HG03280 (cell line): ENCODE results near the gene NRAS.
"Not testable (repeated sequence)": the region's sequence is repeated elsewhere in the genome, so short reads cannot be mapped to it uniquely, and the experiment has no call there.

Experiments
- ATAC-seq: cut with Tn5 transposase; IDR thresholded peaks from one replicate; pipeline ENCODE4 v1.9.1; 2021; ENCODE audit warnings: mild to moderate bottlenecking, moderate library complexity; ENCODE audit not compliant: unreplicated experiment

NRAS gene

GRCh38 chr1:114716304-114717170 is at the start of gene NRAS:
TSS of gene NRAS (minus strand) at chr1:114716771. CDS start at chr1:114716160, 611 bp downstream.
- peak; percentile 97 for ATAC-seq

- ATAC-seq, result no peak
Measured at GRCh38 chr1:114764689-114765088, 48.1 kb upstream of the NRAS start.

GRCh38 chr1:114758256-114758832 is 41.8 kb upstream of the NRAS start:
- ATAC-seq, result no peak

- ATAC-seq, result peak; percentile 77
Measured at GRCh38 chr1:114757455-114758255, 41.1 kb upstream of the NRAS start, which contains the start of gene CSDE1. TSS of gene CSDE1 (minus strand) at chr1:114757984. CDS start at chr1:114739890, 18,094 bp downstream.

GRCh38 chr1:114756949-114757454 is 40.4 kb upstream of the NRAS start:
- peak; percentile 0 for ATAC-seq

- peak; percentile 40 for ATAC-seq
Measured at GRCh38 chr1:114756009-114756892, 39.7 kb upstream of the NRAS start.

- ATAC-seq, result no peak
Measured at GRCh38 chr1:114755006-114755931, 38.7 kb upstream of the NRAS start.

- ATAC-seq, result not testable (repeated sequence)
Measured at GRCh38 chr1:114753702-114754101, 37.1 kb upstream of the NRAS start.

GRCh38 chr1:114753143-114753542 is 36.6 kb upstream of the NRAS start:
- ATAC-seq, result no peak

GRCh38 chr1:114750780-114751179 is 34.2 kb upstream of the NRAS start:
- ATAC-seq, result no peak

- ATAC-seq, result no peak
Measured at GRCh38 chr1:114749835-114750234, 33.3 kb upstream of the NRAS start.

GRCh38 chr1:114746450-114747121 is 30.0 kb upstream of the NRAS start:
- no peak for ATAC-seq

GRCh38 chr1:114745291-114745690 is 28.7 kb upstream of the NRAS start:
- no peak for ATAC-seq

GRCh38 chr1:114741963-114742746 is 25.6 kb upstream of the NRAS start:
- no peak for ATAC-seq

- no peak for ATAC-seq
Measured at GRCh38 chr1:114740331-114740730, 23.8 kb upstream of the NRAS start.

GRCh38 chr1:114737314-114737849 is 20.8 kb upstream of the NRAS start:
- ATAC-seq, result no peak

- ATAC-seq, result no peak
Measured at GRCh38 chr1:114735479-114735878, 18.9 kb upstream of the NRAS start.
